OCI-LY7 (cell line): ENCODE results near the gene NTSR1.

Source experiments
- CTCF ChIP-seq: fragments of 200-600 bp; sonication (generic); conservative IDR thresholded peaks from 2 replicates; pipeline ENCODE4 v1.5.1; 2014; ENCODE audit warnings: mild to moderate bottlenecking, antibody characterized with exemption, low read length, moderate library complexity, mixed read lengths
- EZH2phosphoT487 ChIP-seq: fragments of 200-600 bp; sonication (generic); IDR thresholded peaks from 2 replicates; pipeline ENCODE4 v1.6.1; 2018; ENCODE audit warnings: low read depth, borderline replicate concordance, mild to moderate bottlenecking, mixed run types, antibody characterized with exemption, low read length, moderate library complexity, mixed read lengths

- no peak for TF ChIP-seq CTCF
- no peak for TF ChIP-seq EZH2phosphoT487
These were observed 24.8 kb downstream of the NTSR1 start for GRCh38 chr20:62733526-62733842.
